Gastrocnemius medialis (tissue), 4 donors: Measurements from ENCODE around the gene HS6ST2. TPM values are rescaled to one million over a fixed set of nuclear protein-coding genes. Genes with fewer than 3 reads are reported as not detected.

ENCODE experiments used
- ATAC-seq, 2 donors: fragments of 150-250 bp; one replicate each; pipeline ENCODE4 v1.9.1; 2016
- DNase-seq, 2 donors: peaks; one replicate each; pipeline ENCODE4 v3.0.0-alpha.2; 2019
- H3K27ac ChIP-seq, 4 donors: fragments of 200-600 bp; sonication (generic); 1 replicate in 1 of 4; 2 replicates in 3 of 4; pipeline ENCODE4 v1.5.1; 2016 to 2018; ENCODE audit warnings: mild to moderate bottlenecking in 2 of 4, moderate library complexity in 1 of 4
- H3K27me3 ChIP-seq, 3 donors: fragments of 200-600 bp; sonication (generic) in 2 of 3; 1 replicate in 1 of 3; 2 replicates in 2 of 3; pipeline versions ENCODE4 v1.5.1 to v1.6.0; 2016 to 2019; ENCODE audit warnings: mild to moderate bottlenecking in 1 of 3, moderate library complexity in 1 of 3
- H3K36me3 ChIP-seq, 2 donors: fragments of 200-600 bp; sonication (generic) in 1 of 2; one replicate each; pipeline ENCODE4 v1.5.1; 2017 to 2018
- H3K4me1 ChIP-seq, 2 donors: fragments of 200-600 bp; sonication (generic) in 1 of 2; one replicate each; pipeline ENCODE4 v1.5.1; 2016 to 2017; ENCODE audit warnings: mild to moderate bottlenecking in 2 of 2
- H3K4me3 ChIP-seq, 4 donors: fragments of 200-600 bp; sonication (generic) in 3 of 4; 1 replicate in 1 of 4; 2 replicates in 3 of 4; pipeline ENCODE4 v1.5.1; 2016 to 2019; ENCODE audit warnings: mild to moderate bottlenecking in 2 of 4
- H3K9me3 ChIP-seq, 3 donors: fragments of 200-600 bp; sonication (generic) in 2 of 3; 1 replicate in 1 of 3; 2 replicates in 2 of 3; pipeline ENCODE4 v1.5.1; 2016 to 2019
- POLR2A ChIP-seq, 2 donors: fragments of 450-650 bp; IDR thresholded peaks; one replicate each; pipeline ENCODE4 v1.6.1; 2017; ENCODE audit warnings: antibody characterized with exemption in 2 of 2, mild to moderate bottlenecking in 2 of 2, moderate library complexity in 2 of 2
- in situ Hi-C, 4 donors: fragments of 200-750 bp; cut with MboI; loops; one replicate each; pipeline versions ENCODE4 v1.15.0 to v1.8.0; 2017; ENCODE audit warnings: low sequenced_read_pairs in 4 of 4
- intact Hi-C: fragments of 100-400 bp; cut with DNase I; formaldehyde crosslinking; loops from one replicate; pipeline ENCODE4 v1.15.1; 2023; ENCODE audit warnings: low total_unique reads
- total RNA-seq, 4 donors: library from RNA; depleted of rRNA; stranded (reverse); fragments of >200 nt; gene quantifications; one replicate each; pipeline versions ENCODE4 v1.1.0 to v1.2.3, GENCODE V29; 2016
- TF ChIP-seq, protein P1 (sequence below), 5 experiments: fragments of 450-650 bp in 3 of 5; fragments of 200-600 bp in 2 of 5; sonication (generic) in 2 of 5; IDR thresholded peaks in 4 of 5; conservative IDR thresholded peaks in 1 of 5; 1 replicate in 4 of 5; 2 replicates in 1 of 5; pipeline ENCODE4 v1.5.1; 2016 to 2019; ENCODE audit warnings: antibody characterized with exemption in 5 of 5, mild to moderate bottlenecking in 3 of 5, moderate library complexity in 3 of 5

HS6ST2 gene
- total RNA-seq, 4 donors from 2014 or later = 1.9 to 2.8 (median 2.1) TPM; not detected in 1

DNA sequence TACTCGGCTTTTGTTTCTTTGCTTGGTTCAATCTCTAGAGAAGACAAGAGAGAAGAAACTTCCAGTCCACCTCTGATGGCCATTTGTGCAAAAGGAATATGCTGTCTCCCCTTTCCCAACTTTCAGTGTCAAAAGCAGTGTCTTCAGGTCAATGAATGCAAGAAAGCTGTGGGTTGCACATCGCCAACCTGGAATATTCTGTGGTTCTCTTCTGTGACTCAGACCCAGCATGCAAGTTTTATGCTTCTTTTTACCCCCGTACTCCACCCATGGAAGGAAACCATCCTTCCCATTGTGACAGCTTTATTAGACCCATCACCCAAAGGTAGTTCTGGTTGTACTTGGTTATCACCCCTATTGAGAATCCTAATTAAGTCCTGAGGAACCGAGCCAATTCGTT is 334.0 kb downstream of the HS6ST2 start:
- in situ Hi-C loops (loop anchor here in 3 of 4 donors (25.0 kb wide), 3 partner anchors 337 to 787 kb away; no protein-coding TSS in a partner anchor), intact Hi-C loops (no loop called here)
- Histone ChIP-seq H3K4me1 (no peaks in the 10 kb centered on the region), H3K9me3 (no peaks in the 10 kb centered on the region), H3K27ac (no peak overlapping the region), H3K36me3 (no peaks in the 10 kb centered on the region), H3K27me3 (no peaks in the 10 kb centered on the region), H3K4me3 (no peak overlapping the region)
- ATAC-seq (no peak), DNase-seq (no peak)
- TF ChIP-seq, protein P1, sequence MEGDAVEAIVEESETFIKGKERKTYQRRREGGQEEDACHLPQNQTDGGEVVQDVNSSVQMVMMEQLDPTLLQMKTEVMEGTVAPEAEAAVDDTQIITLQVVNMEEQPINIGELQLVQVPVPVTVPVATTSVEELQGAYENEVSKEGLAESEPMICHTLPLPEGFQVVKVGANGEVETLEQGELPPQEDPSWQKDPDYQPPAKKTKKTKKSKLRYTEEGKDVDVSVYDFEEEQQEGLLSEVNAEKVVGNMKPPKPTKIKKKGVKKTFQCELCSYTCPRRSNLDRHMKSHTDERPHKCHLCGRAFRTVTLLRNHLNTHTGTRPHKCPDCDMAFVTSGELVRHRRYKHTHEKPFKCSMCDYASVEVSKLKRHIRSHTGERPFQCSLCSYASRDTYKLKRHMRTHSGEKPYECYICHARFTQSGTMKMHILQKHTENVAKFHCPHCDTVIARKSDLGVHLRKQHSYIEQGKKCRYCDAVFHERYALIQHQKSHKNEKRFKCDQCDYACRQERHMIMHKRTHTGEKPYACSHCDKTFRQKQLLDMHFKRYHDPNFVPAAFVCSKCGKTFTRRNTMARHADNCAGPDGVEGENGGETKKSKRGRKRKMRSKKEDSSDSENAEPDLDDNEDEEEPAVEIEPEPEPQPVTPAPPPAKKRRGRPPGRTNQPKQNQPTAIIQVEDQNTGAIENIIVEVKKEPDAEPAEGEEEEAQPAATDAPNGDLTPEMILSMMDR (IDR thresholded peaks at IDR 0.05 in 4 of 5, conservative IDR thresholded peaks at IDR 0.05 in 1 of 5) = no peak
- TF ChIP-seq POLR2A (IDR thresholded peaks at IDR 0.05) = no peak

DNA sequence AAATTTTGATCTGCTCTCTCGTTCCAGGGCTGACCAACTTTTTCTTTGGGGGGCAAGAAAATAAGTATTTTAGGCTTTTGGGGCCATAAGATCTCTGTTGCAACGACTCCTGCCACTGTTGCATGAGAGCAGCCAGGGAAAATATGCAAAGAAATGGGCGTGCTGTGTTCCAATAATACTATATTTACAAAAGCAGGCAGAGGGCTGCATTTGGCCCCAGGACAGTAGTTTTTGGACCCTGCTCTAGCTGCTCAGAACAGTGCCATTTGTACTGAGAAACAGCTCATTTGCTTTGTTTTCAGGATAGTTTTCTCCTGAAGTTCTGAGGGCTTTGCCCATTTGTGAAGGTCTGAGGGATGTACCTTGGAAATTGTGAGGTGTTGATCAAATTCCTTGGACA is 334.5 kb downstream of the HS6ST2 start:
- Histone ChIP-seq H3K36me3 (no peaks in the 10 kb centered on the region), H3K27ac (no peak overlapping the region), H3K27me3 (no peaks in the 10 kb centered on the region), H3K9me3 (no peaks in the 10 kb centered on the region), H3K4me1 (no peaks in the 10 kb centered on the region), H3K4me3 (no peak overlapping the region)
- DNase-seq (no peak), ATAC-seq (no peak)
- in situ Hi-C loops (loop anchor here in 3 of 4 donors (25.0 kb wide), 3 partner anchors 337 to 787 kb away; no protein-coding TSS in a partner anchor), intact Hi-C loops (no loop called here)
- TF ChIP-seq POLR2A (IDR thresholded peaks at IDR 0.05) = no peak
- TF ChIP-seq, protein P1 (IDR thresholded peaks at IDR 0.05 in 4 of 5, conservative IDR thresholded peaks at IDR 0.05 in 1 of 5) = no peak

DNA sequence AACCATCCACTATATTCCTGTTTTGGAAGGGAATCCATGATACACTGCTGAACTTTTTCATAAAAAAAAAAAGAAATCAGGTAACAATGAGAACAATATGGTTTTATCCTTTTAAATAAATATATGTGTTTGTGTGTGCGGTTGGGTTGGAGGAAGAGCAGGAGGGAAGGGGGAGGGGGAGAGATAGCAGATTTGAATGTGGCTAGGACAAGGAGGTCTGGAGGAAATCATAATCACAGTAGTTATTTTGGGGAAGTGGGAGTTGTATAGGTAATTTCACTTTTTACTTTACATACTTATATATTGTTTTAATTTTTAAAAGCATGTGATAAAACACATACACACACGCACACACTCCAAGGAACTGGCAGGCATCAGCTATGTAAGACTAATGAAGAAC is 335.1 kb downstream of the HS6ST2 start:
- no peak overlapping the region for H3K27ac ChIP-seq
- no peaks in the 10 kb centered on the region for H3K9me3 ChIP-seq
- no peak overlapping the region for H3K4me3 ChIP-seq
- no peaks in the 10 kb centered on the region for H3K27me3 ChIP-seq
- H3K4me1 ChIP-seq = no peaks in the 10 kb centered on the region
- intact Hi-C loops (no loop called here), in situ Hi-C loops (loop anchor here in 3 of 4 donors (25.0 kb wide), 3 partner anchors 336 to 786 kb away; no protein-coding TSS in a partner anchor)
- DNase-seq = no peak
- TF ChIP-seq POLR2A (IDR thresholded peaks at IDR 0.05) = no peak
- TF ChIP-seq, protein P1 (IDR thresholded peaks at IDR 0.05 in 4 of 5, conservative IDR thresholded peaks at IDR 0.05 in 1 of 5) = no peak
- H3K36me3 ChIP-seq = no peaks in the 10 kb centered on the region
- ATAC-seq = no peak

DNA sequence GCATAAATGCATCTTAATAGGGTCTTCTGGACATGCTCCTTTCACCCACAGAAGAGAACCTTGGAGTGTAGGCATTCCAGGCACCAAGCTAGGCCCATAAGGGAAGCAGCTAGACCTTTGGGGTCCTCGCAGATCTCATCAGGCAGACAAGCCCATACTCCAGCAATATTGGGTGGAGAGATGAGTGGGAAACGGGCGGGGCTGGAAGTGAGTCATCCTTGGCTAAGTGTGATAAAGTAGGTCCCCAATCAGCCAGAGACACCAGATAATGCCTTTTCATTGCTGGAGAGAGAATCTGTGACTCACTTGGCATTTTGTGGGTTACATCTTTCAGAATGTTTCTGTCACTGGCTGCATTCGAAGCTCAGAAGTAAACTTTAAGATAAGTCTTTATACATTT is 336.3 kb downstream of the HS6ST2 start:
- in situ Hi-C loops = loop anchor here in 3 of 4 donors (25.0 kb wide), 3 partner anchors 335 to 785 kb away; no protein-coding TSS in a partner anchor

More for the DNA sequence above, 336.3 kb downstream of the HS6ST2 start:
- TF ChIP-seq, protein P1 (IDR thresholded peaks at IDR 0.05 in 4 of 5, conservative IDR thresholded peaks at IDR 0.05 in 1 of 5) = no peak
- no peak for TF ChIP-seq POLR2A (IDR thresholded peaks at IDR 0.05)
- Histone ChIP-seq H3K36me3 (no peaks in the 10 kb centered on the region), H3K27ac (no peak overlapping the region), H3K27me3 (no peaks in the 10 kb centered on the region), H3K9me3 (no peaks in the 10 kb centered on the region), H3K4me1 (no peaks in the 10 kb centered on the region), H3K4me3 (no peak overlapping the region)
- no peak for DNase-seq
- ATAC-seq = no peak
- intact Hi-C loops = no loop called here
